ENCODE measurements around the gene ASL.

DNA sequence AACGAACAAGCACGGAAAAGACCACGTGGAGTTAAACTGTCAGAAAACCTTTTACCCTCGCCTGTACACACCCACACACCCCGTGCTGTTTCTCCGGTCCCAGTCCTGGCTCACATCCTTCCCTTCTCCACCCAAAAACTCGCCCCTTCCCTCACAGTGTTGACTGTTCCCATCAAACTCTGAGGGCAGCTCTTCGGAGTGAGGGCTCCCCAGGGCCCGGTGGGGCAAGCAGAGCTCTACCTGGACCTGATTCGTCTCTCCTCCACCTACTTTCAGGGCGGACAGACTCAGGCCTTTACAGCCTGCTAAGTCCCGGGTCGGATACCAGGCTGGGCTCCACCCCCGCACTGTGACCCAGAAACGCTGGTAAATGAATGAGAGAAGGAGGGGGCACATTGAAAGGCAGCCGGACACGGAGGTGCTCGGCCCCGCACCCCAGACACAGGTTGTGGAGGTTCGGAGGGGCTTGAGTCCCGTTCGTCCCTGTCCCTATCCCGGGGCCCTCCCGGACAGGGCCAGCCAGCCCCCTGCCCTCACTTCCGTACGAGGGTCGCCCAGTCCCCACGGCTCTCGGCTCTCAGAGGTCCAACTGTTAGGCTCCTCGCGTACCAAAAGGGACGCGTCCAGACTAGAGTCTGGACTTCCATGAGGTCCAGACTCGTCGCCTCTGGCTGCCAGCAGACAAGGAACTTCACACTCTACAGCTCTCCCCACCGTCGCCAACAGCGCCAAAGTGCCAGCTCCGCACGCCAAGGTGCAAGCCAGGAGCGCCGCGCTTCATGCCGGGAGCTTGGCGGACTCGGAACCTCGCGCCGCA, 31.7 kb upstream of the ASL start:
- no peak for TF ChIP-seq LEF1 (IDR thresholded peaks at IDR 0.05; ENCODE audit: borderline replicate concordance)
- no peak for TF ChIP-seq FOXA1 (IDR thresholded peaks at IDR 0.05)
- no peak for TF ChIP-seq HDGF (IDR thresholded peaks at IDR 0.05; ENCODE audit: borderline replicate concordance)
- TF ChIP-seq FOXK2 (IDR thresholded peaks at IDR 0.05): no peak
- TF ChIP-seq FOXM1 (IDR thresholded peaks at IDR 0.05; ENCODE audit: borderline replicate concordance): no peak
- TF ChIP-seq NFRKB (IDR thresholded peaks at IDR 0.05): no peak
- no peak for TF ChIP-seq L3MBTL2 (conservative IDR thresholded peaks at IDR 0.05)
- no peak for TF ChIP-seq ZNF384 (IDR thresholded peaks at IDR 0.05)
- TF ChIP-seq SP1 (IDR thresholded peaks at IDR 0.05): no peak
- TF ChIP-seq, protein P1, sequence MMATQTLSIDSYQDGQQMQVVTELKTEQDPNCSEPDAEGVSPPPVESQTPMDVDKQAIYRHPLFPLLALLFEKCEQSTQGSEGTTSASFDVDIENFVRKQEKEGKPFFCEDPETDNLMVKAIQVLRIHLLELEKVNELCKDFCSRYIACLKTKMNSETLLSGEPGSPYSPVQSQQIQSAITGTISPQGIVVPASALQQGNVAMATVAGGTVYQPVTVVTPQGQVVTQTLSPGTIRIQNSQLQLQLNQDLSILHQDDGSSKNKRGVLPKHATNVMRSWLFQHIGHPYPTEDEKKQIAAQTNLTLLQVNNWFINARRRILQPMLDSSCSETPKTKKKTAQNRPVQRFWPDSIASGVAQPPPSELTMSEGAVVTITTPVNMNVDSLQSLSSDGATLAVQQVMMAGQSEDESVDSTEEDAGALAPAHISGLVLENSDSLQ (IDR thresholded peaks at IDR 0.05): no peak

Data from HEK293T (cell line).